Measurements from ENCODE around the gene FANCM.
"Not testable (repeated sequence)": the region's sequence is repeated elsewhere in the genome, so short reads cannot be mapped to it uniquely, and the experiment has no call there.

The FANCM gene

DNA sequence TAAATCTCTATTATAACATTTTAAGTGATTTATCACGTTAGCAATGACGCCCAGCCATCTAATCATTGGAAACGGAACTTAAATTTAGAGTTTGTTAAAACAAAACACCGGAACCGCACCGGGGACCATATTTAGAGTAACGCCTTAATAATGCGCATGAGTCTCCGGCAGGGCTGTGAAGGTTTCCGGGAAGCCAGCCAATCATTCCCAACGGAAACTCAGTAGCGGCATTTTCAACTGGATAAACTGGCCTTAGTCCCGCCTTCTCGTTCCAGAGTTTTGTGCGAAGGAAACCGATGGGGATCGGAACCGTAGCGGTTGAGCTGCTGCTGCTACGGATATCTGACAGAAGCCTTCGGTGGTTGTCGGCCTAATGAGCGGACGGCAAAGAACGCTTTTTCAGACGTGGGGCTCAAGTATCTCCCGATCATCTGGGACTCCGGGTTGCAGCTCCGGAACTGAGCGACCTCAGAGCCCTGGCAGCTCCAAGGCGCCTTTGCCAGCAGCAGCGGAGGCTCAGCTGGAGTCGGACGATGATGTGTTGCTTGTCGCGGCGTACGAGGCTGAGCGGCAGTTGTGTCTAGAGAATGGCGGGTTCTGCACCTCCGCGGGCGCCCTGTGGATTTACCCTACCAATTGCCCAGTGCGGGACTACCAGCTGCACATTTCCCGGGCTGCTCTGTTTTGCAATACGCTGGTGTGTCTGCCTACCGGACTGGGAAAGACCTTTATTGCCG is at the start of gene FANCM:
Gene FANCM, plus strand, starts transcription at position 272 of the 737 bp plus-strand sequence. Its CDS starts 102 bp downstream, at position 374.
- peak; percentile 97 for DNase-seq

DNA sequence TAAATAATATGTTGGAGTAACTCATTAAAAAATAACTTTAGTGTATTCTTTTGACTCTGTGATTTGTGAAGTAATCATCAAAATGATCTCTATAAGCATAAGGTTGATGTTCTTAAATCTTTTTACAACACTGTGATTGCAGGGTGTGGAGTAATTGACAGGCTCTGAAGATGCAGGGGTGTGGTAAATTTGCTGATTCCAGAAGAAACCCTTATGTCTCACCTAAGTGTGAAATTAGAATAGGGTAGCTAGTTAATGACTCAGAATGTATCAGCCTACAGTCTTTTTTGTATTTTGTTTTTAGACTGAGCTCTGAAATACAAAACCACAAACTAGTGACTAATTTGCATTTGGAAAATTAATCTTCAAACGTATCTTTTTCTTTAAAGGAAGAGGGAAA is 45.9 kb upstream of the FANCM start:
- DNase-seq, result no peak

DNA sequence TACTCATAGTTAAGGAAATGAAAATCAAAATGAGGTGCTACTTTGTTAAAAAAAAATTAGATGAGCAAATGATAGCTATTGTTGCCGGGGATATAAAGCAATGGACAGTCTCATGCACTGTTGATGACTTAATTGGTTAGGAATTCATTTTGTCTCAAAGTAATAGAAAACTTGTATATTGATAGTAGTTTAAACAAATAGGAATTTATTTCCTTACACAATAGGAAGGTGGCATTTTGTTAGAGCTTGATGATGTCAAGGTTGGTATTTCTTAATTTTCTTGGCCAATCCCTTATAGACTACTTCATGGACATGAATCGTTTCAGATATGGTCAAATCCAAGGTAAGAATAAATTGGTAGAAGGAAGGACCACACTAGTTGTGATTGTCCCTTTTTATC is 44.0 kb upstream of the FANCM start:
- DNase-seq, result no peak

DNA sequence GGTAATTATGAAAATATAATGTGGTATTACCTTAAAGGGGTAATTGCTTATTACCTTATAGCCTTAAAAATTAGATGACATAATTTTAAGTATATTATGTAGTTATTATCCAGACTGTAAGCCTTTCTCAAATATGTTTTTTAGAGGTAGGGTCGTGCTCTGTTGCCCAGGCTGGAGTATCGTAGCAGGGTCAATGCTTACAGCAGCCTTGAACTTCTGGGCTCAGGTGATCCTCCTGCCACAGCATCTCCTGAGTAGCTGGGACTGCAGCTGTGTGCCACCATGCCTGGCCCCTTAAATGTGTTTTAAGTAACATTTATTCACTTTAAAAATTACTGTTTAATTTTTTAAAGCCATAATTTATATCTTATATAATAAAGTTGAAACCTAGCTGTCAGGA is 41.5 kb upstream of the FANCM start:
- DNase-seq, result no peak

DNA sequence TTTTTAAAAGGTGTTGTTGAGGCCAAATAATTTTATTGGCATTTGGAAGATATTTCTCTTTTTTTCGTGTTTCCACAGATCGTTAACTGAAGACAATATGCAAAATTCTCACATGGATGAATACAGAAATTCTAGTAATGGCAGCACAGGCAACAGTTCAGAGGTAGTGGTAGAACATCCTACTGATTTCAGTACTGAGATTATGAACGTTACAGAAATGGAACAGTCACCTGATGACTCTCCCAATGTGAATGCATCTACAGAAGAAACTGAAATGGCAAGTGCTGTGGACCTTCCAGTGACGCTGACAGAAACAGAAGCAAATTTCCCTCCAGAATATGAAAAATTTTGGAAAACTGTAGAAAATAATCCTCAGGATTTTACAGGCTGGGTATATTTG is 40.6 kb upstream of the FANCM start:
- no peak for DNase-seq

DNA sequence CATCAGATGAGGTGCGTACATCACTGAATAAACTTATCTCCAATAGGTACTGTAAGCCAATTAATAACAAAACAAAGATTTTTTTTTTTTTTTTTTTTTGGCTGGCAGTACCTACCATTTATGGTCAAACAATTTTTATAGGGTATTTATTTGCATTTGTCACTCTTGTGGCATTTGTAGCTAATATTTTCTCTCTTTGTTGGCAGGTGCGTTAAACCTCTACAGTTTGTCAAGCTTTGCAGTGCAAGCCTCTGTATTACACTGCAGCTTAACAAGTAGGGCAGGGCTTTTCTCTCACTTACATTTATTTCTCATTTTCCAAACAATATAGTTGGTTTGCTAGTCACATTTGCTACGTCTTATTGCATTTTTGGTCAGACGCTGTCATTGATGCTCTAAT is 39.5 kb upstream of the FANCM start:
- DNase-seq, result no peak

DNA sequence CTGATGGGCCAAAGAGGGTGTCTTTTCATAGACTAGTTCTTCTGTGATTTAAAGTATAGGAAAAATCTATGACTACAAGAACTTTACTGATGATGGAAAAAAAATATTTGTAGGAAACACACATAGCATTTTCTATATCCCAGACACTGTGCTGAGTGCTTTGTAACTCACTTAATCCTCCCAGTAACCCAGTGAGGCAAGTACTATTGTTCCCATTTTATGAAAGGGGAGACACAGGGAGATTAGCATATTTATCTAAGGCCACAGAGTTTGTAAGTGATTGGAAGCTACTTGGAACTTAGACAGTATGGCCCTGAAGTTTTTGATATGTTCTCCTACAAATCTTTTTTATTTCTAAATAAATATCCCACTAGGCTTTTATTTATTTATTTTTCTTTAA is 31.9 kb upstream of the FANCM start:
- DNase-seq, result no peak

DNA sequence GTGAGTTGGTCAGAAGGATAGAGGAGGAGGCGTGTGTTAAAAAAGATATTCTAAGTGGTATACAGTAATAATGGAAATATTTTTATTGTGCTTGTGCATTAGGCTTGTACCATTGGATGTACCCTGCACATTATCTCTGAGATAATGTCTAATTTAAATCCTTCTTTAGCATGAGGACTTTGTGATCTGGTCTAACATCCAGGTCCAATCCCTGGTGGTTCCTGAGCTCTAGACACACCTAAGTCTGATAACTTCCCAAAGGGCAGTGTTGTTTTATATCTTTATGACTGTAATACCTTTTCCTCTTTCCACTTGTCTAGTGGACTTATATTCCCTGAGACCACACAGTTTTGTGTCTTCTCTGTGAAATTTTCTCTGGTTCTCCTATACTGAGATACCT is 31.2 kb upstream of the FANCM start:
- no peak for DNase-seq

- DNase-seq, result peak; percentile 92
These were observed 22.6 kb upstream of the FANCM start for GRCh38 chr14:45112896-45113781.

GRCh38 chr14:45114327-45114726 is 21.4 kb upstream of the FANCM start:
- no peak for DNase-seq

GRCh38 chr14:45118594-45118993 is 17.1 kb upstream of the FANCM start:
- no peak for DNase-seq

DNA sequence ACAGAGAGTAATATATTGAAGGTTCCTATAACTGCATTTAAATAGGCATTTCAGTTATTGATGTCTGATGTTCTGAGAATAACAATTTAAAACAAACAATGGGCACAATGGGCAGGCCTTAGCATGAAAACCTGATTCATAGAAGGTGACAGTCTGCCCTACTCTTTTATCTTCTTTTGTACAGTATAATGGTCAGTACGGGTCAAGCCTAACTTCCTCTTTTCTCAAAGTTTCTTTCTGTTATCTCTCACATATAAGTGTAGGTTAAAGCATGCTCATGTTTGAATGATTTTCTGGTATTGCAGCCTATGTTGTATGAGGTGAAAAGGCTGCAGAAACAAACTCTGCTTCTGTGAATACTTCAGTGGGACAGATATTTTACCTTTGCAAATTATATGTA is 15.6 kb upstream of the FANCM start:
- DNase-seq, result no peak

DNA sequence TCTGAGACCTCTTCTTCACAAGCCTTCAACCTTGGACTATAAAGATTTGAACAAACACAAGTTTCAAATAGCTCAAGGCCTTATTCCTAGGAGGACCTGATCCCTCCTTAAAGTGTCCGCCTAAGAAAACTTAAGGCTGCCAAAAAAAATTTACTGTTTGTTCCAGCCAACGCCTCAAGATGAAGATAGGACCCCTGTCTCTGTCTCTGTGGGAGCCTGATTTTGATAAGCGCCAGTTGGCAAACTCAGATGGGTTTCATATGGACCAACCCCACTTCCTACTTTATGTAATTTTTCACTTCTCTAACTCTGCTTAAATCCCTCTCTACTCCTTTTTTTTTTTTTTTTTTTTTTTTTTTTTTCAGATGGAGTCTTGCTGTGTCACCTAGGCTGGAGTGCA is 12.5 kb upstream of the FANCM start:
- DNase-seq, result no peak

DNA sequence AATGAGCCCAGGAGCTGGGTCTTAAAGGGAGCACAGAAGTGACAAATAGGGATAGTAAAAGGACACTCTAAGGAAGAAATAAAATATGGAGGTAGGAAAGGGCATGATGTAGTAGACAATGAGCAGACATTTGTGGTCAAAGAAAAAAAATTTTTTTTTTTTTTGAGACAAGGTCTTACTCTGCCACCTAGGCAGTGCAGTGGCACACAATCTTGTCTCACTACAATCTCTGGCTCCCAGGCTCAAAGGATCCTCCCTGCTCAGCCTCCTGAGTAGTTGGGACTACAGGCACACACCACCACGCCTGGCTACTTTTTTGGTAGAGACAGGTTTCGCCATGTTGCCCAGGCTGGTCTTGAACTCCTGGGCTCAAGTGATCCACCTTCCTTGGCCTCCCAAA is 10.0 kb upstream of the FANCM start:
- DNase-seq, result no peak

GRCh38 chr14:45128963-45129629 is 6.6 kb upstream of the FANCM start:
- no peak for DNase-seq

GRCh38 chr14:45133683-45134050 is 2.1 kb upstream of the FANCM start:
- peak; percentile 15 for DNase-seq

- DNase-seq, result peak; percentile 98
These were observed 1.4 kb upstream of the FANCM start, which contains the start of gene FKBP3 for GRCh38 chr14:45134051-45134958. Gene FKBP3, minus strand, starts transcription at chr14:45134481. Its CDS starts 25 bp downstream, at chr14:45134456.

- DNase-seq, result peak; percentile 46
These were observed 574 bp upstream of the FANCM start for GRCh38 chr14:45135156-45135555.

- no peak for DNase-seq
These were observed 669 bp downstream of the FANCM start for GRCh38 chr14:45136399-45136798.

DNA sequence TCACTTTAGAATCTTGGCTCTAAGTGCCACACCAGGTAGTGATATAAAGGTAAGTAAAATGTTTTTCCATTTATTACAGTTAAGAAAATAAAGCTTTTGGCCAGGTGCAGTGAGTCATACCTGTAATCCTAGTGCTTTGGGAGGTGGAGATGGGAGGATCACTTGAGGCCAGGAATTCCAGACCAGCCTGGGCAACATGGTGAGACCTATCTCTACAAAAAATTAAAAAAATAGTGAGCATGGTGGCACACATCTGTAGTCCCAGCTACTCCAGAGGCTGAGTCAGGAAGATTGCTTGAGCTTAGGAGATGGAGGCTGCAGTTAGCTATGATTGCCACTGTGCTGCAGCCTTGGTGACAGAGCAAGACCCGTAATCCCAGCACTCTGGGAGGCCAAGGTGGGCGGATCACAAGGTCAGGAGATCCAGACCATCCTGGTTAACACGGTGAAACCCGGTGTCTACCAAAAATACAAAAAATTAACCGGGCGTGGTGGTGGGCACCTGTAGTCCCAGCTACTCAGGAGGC is 5.0 kb downstream of the FANCM start:
- peak; percentile 9 for DNase-seq

- DNase-seq, result not testable (repeated sequence)
These were observed 6.4 kb downstream of the FANCM start for GRCh38 chr14:45142083-45142482.

- DNase-seq, result no peak
These were observed 8.9 kb downstream of the FANCM start for GRCh38 chr14:45144658-45145057.
